ENCODE results near the gene SIGLEC1.

SIGLEC1 gene

DNA sequence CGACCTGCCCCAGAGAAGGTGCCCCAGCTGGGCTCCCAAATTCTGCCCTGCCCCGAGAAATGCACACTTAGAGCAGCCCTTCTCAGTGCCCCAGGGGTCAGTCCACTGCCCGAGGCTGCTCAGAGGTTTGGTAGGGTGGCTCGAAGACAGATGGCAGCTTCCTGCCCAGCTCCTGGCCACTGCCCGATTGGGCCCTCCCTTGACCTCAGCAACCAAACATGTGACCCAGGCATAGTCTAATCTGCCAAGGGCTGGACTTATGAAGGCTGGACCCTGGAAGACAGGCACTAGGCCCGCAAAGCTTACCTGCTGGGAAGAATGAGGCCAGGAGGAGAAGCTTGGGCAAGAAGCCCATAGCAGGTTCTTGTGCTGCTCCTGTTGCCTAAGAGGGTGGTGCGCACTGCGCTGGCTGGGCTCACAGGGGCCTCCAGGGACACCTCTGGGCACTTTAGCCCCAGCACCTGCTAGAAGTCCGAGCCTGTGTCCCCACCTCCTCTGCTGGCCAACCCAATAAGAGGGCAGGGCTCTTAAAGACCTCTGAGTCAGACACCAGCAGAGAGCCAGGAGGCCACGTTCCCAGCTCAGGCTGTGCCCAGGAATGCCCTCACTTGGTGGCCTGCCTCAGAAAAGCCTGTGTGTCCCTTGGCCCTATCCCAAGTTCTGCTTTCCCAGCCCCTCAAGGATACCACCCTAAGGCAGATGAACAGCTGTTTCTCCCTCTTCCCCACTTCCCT is 5.5 kb downstream of the SIGLEC1 start:
- no peak for FAIRE-seq
- DNase-seq (ENCODE audit: insufficient read length, low spot score) = no peak
- TF ChIP-seq, protein P1, sequence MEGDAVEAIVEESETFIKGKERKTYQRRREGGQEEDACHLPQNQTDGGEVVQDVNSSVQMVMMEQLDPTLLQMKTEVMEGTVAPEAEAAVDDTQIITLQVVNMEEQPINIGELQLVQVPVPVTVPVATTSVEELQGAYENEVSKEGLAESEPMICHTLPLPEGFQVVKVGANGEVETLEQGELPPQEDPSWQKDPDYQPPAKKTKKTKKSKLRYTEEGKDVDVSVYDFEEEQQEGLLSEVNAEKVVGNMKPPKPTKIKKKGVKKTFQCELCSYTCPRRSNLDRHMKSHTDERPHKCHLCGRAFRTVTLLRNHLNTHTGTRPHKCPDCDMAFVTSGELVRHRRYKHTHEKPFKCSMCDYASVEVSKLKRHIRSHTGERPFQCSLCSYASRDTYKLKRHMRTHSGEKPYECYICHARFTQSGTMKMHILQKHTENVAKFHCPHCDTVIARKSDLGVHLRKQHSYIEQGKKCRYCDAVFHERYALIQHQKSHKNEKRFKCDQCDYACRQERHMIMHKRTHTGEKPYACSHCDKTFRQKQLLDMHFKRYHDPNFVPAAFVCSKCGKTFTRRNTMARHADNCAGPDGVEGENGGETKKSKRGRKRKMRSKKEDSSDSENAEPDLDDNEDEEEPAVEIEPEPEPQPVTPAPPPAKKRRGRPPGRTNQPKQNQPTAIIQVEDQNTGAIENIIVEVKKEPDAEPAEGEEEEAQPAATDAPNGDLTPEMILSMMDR (IDR thresholded peaks at IDR 0.05; ENCODE audit: insufficient read depth, missing control alignments) = no peak

- FAIRE-seq = no peak
- TF ChIP-seq, protein P1 (IDR thresholded peaks at IDR 0.05; ENCODE audit: insufficient read depth, missing control alignments) = no peak
Measured at GRCh38 chr20:3705970-3706739, 6.2 kb downstream of the SIGLEC1 start.

DNA sequence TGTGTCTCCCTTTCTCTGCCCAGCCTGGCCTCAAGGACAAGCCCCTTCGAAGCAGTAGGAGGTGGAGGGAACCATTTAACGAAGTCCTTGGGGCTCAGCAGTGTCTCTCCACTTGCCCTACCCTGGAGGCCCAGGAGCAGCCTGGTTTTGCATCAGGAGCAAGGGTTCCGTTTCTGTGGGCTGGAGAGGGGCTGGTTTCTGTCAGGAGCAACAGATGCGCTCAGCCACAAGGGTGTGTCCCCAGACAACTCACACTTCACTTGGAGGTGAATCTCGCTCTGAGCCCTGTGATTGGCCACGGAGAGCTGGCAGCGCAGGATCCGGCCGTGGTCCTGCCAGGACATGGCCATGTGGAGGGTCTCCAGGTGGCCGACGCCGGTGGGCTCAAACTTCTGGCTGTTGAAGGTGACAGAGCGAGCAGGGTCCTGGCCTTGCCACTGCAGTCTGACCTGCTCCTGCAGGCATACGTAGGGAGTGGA is 6.9 kb downstream of the SIGLEC1 start:
- TF ChIP-seq, protein P1 (IDR thresholded peaks at IDR 0.05; ENCODE audit: insufficient read depth, missing control alignments) = no peak
- DNase-seq (ENCODE audit: insufficient read length, low spot score) = no peak
- no peak for FAIRE-seq

More at GRCh38 chr20:3705970-3706739, 6.2 kb downstream of the SIGLEC1 start:
- no peak for DNase-seq (ENCODE audit: insufficient read length, low spot score)

GRCh38 chr20:3704087-3704486 is 8.3 kb downstream of the SIGLEC1 start:
- DNase-seq (ENCODE audit: insufficient read length, low spot score) (no peak), FAIRE-seq (no peak)
- TF ChIP-seq, protein P1 (IDR thresholded peaks at IDR 0.05; ENCODE audit: insufficient read depth, missing control alignments) = no peak

- FAIRE-seq = no peak
- DNase-seq (ENCODE audit: insufficient read length, low spot score) = no peak
- TF ChIP-seq, protein P1 (IDR thresholded peaks at IDR 0.05; ENCODE audit: insufficient read depth, missing control alignments) = no peak
Measured at GRCh38 chr20:3702611-3703391, 9.6 kb downstream of the SIGLEC1 start.

GRCh38 chr20:3701061-3701998 is 11.1 kb downstream of the SIGLEC1 start:
- TF ChIP-seq, protein P1 (IDR thresholded peaks at IDR 0.05; ENCODE audit: insufficient read depth, missing control alignments) = no peak
- FAIRE-seq = no peak

More at GRCh38 chr20:3701061-3701998, 11.1 kb downstream of the SIGLEC1 start:
- no peak for DNase-seq (ENCODE audit: insufficient read length, low spot score)

Data from D721Med (cell line).